SK-N-SH treated with all-trans-retinoic acid at 6 μM for 48 hours (cell line): ENCODE data around the gene CLCF1.

Experiments used
- ATAC-seq: fragments of 200-7000 bp; cut with Tn5 transposase; 3 replicates; pipeline ENCODE4 v1.9.1; 2020; ENCODE audit warnings: mild to moderate bottlenecking, moderate library complexity
- ARNTL ChIP-seq: fragments of 450-650 bp; formaldehyde crosslinking; IDR thresholded peaks from 2 replicates; pipeline ENCODE4 v1.5.0; 2020; ENCODE audit warnings: low read depth, mild to moderate bottlenecking, moderate library complexity, borderline replicate concordance
- BACH2 ChIP-seq: fragments of 250-450 bp; sonication (Bioruptor Pico); IDR thresholded peaks from 2 replicates; pipeline ENCODE4 v1.9.0; 2021; ENCODE audit warnings: mild to moderate bottlenecking, borderline replicate concordance
- CSDC2 ChIP-seq: fragments of 250-450 bp; sonication (Bioruptor Pico); IDR thresholded peaks from 2 replicates; pipeline ENCODE4 v1.5.0; 2020; ENCODE audit warnings: mild to moderate bottlenecking, moderate library complexity
- OSR1 ChIP-seq: fragments of 250-450 bp; sonication (Bioruptor Pico); IDR thresholded peaks from 2 replicates; pipeline ENCODE4 v1.8.0; 2022; ENCODE audit warnings: moderate library complexity, mild to moderate bottlenecking, inconsistent platforms
- SNAI2 ChIP-seq: fragments of 250-450 bp; sonication (Bioruptor Pico); IDR thresholded peaks from 2 replicates; pipeline ENCODE4 v1.5.0; 2020; ENCODE audit warnings: mild to moderate bottlenecking, moderate library complexity
- ZFP30 ChIP-seq: fragments of 450-650 bp; formaldehyde crosslinking; IDR thresholded peaks from 2 replicates; pipeline ENCODE4 v1.5.0; 2022; ENCODE audit warnings: mild to moderate bottlenecking, moderate library complexity
- ZNF565 ChIP-seq: fragments of 450-650 bp; formaldehyde crosslinking; conservative IDR thresholded peaks from 2 replicates; pipeline ENCODE4 v1.5.0; 2020; ENCODE audit warnings: low read depth, mild to moderate bottlenecking, moderate library complexity
- ZNF70 ChIP-seq: fragments of 450-650 bp; formaldehyde crosslinking; IDR thresholded peaks from 2 replicates; pipeline ENCODE4 v1.5.0; 2020; ENCODE audit warnings: mild to moderate bottlenecking, moderate library complexity
- TF ChIP-seq, protein P1 (sequence below): fragments of 250-450 bp; sonication (Bioruptor Pico); IDR thresholded peaks from 2 replicates; pipeline ENCODE4 v1.5.0; 2020; ENCODE audit warnings: mild to moderate bottlenecking, moderate library complexity
- TF ChIP-seq, protein P2 (sequence below): fragments of 250-450 bp; sonication (Bioruptor Pico); IDR thresholded peaks from 2 replicates; pipeline ENCODE4 v1.8.0; 2021; ENCODE audit warnings: low read depth, mild to moderate bottlenecking, moderate library complexity, borderline replicate concordance
- TF ChIP-seq, protein P3 (sequence below): fragments of 250-450 bp; sonication (Bioruptor Pico); IDR thresholded peaks from 2 replicates; pipeline ENCODE4 v1.5.1; 2021; ENCODE audit warnings: mild to moderate bottlenecking, moderate library complexity

CLCF1 gene

GRCh38 chr11:67396587-67397389 is 23.4 kb upstream of the CLCF1 start (continued):
- TF ChIP-seq, protein P1, sequence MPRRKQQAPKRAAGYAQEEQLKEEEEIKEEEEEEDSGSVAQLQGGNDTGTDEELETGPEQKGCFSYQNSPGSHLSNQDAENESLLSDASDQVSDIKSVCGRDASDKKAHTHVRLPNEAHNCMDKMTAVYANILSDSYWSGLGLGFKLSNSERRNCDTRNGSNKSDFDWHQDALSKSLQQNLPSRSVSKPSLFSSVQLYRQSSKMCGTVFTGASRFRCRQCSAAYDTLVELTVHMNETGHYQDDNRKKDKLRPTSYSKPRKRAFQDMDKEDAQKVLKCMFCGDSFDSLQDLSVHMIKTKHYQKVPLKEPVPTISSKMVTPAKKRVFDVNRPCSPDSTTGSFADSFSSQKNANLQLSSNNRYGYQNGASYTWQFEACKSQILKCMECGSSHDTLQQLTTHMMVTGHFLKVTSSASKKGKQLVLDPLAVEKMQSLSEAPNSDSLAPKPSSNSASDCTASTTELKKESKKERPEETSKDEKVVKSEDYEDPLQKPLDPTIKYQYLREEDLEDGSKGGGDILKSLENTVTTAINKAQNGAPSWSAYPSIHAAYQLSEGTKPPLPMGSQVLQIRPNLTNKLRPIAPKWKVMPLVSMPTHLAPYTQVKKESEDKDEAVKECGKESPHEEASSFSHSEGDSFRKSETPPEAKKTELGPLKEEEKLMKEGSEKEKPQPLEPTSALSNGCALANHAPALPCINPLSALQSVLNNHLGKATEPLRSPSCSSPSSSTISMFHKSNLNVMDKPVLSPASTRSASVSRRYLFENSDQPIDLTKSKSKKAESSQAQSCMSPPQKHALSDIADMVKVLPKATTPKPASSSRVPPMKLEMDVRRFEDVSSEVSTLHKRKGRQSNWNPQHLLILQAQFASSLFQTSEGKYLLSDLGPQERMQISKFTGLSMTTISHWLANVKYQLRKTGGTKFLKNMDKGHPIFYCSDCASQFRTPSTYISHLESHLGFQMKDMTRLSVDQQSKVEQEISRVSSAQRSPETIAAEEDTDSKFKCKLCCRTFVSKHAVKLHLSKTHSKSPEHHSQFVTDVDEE (CRISPR knock-in tag): no peak
- TF ChIP-seq BACH2: no peak

- TF ChIP-seq OSR1 (CRISPR knock-in tag): no peak
- no peak for TF ChIP-seq ARNTL
- no peak for TF ChIP-seq CSDC2 (CRISPR knock-in tag)
- TF ChIP-seq, protein P2, sequence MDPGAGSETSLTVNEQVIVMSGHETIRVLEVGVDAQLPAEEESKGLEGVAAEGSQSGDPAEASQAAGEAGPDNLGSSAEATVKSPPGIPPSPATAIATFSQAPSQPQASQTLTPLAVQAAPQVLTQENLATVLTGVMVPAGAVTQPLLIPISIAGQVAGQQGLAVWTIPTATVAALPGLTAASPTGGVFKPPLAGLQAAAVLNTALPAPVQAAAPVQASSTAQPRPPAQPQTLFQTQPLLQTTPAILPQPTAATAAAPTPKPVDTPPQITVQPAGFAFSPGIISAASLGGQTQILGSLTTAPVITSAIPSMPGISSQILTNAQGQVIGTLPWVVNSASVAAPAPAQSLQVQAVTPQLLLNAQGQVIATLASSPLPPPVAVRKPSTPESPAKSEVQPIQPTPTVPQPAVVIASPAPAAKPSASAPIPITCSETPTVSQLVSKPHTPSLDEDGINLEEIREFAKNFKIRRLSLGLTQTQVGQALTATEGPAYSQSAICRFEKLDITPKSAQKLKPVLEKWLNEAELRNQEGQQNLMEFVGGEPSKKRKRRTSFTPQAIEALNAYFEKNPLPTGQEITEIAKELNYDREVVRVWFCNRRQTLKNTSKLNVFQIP (CRISPR knock-in tag): no peak
- TF ChIP-seq ZNF70: no peak
- no peak for TF ChIP-seq SNAI2
- TF ChIP-seq, protein P3, sequence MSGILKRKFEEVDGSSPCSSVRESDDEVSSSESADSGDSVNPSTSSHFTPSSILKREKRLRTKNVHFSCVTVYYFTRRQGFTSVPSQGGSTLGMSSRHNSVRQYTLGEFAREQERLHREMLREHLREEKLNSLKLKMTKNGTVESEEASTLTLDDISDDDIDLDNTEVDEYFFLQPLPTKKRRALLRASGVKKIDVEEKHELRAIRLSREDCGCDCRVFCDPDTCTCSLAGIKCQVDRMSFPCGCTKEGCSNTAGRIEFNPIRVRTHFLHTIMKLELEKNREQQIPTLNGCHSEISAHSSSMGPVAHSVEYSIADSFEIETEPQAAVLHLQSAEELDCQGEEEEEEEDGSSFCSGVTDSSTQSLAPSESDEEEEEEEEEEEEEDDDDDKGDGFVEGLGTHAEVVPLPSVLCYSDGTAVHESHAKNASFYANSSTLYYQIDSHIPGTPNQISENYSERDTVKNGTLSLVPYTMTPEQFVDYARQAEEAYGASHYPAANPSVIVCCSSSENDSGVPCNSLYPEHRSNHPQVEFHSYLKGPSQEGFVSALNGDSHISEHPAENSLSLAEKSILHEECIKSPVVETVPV (CRISPR knock-in tag): no peak
- no peak for TF ChIP-seq ZFP30 (CRISPR knock-in tag)
- TF ChIP-seq ZNF565 (CRISPR knock-in tag): no peak
- TF ChIP-seq, protein P1 (CRISPR knock-in tag): no peak
- no peak for ATAC-seq
Measured at GRCh38 chr11:67396259-67396581, 22.8 kb upstream of the CLCF1 start.

DNA sequence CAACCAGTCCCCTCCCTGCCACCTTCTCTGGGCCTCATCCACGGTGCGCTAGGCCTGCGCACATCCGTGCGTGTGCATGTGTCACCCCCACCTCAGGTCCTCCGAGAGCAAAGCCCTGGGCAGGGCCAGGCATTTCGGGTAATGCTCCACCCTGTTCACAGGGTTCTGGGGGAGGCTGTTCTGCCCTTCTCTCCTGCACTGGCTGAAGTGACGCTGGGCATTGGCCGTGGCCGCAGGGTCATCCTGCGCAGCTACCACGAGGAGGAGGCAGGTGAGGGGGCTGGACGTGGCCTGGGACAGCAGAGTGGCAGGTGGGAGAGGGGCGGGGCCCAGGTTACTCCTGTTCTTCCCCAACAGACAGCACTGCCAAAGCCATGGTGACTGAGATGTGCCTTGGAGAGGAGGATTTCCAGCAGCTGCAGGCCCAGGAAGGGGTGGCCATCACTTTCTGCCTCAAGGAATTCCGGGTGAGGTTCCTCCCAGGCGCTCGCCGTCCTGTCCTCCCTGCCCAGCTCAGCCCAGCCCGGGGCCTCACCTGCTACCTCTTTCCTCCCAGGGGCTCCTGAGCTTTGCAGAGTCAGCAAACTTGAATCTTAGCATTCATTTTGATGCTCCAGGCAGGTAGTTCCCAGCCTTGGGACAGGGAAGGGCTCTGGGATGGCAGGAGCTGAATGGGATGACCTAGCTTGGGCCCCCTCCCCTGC is 22.3 kb upstream of the CLCF1 start:
- no peak for ATAC-seq

More for the DNA sequence above, 22.3 kb upstream of the CLCF1 start:
- TF ChIP-seq, protein P1 (CRISPR knock-in tag): no peak
- TF ChIP-seq CSDC2 (CRISPR knock-in tag): no peak
- TF ChIP-seq, protein P3 (CRISPR knock-in tag): no peak
